DND-41 (cell line): ENCODE results near the gene DSCAML1.

ENCODE experiments used
- EZH2 ChIP-seq: IDR thresholded peaks from 3 replicates; pipeline ENCODE4 v1.6.1; 2012; ENCODE audit warnings: borderline replicate concordance, low read depth, mild to moderate bottlenecking, moderate library complexity, low read length, inconsistent platforms; ENCODE audit not compliant: severe bottlenecking
- TF ChIP-seq, protein P1 (sequence below): IDR thresholded peaks from 2 replicates; pipeline ENCODE4 v1.5.1; 2012; ENCODE audit warnings: borderline replicate concordance, low read length, moderate library complexity, mild to moderate bottlenecking; ENCODE audit not compliant: poor library complexity, severe bottlenecking; ENCODE audit errors: extremely low read depth

DNA sequence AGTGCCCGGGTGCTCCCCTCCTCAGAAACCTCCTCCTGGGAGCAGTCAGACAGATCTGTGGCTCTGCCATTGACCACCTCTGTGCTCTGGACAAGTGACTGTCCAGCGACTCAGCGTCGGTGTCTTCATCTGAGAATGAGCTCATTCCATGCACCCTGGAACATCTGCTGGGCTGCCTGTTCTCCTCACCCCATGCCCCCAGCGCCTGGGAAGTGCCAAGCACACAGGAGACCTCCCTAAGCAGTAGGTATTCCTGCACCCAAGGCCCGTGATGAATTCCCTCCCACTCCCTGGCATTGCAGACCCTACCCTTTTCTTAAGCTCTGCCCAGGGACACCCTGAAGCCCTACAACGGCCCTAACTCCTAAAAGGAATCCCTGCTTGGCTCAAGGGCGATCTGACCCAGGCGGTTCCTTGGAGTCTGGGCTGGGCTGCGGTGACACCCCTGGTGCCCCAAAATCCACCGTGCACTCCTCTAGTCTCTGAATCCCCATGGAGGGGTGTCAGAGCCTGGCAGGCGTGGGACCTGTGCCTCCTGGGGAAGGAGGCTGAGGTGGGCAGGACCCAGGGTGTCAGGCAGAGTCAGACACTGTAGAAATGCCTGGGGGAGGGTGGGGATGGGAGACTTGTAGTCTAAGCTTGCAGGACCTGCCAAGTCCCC, 377.4 kb downstream of the DSCAML1 start:
- TF ChIP-seq, protein P1, sequence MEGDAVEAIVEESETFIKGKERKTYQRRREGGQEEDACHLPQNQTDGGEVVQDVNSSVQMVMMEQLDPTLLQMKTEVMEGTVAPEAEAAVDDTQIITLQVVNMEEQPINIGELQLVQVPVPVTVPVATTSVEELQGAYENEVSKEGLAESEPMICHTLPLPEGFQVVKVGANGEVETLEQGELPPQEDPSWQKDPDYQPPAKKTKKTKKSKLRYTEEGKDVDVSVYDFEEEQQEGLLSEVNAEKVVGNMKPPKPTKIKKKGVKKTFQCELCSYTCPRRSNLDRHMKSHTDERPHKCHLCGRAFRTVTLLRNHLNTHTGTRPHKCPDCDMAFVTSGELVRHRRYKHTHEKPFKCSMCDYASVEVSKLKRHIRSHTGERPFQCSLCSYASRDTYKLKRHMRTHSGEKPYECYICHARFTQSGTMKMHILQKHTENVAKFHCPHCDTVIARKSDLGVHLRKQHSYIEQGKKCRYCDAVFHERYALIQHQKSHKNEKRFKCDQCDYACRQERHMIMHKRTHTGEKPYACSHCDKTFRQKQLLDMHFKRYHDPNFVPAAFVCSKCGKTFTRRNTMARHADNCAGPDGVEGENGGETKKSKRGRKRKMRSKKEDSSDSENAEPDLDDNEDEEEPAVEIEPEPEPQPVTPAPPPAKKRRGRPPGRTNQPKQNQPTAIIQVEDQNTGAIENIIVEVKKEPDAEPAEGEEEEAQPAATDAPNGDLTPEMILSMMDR = no peak
- no peak for TF ChIP-seq EZH2
